ENCODE measurements around the gene MVK. TPM values are rescaled to one million over a fixed set of nuclear protein-coding genes. Genes with fewer than 3 reads are reported as not detected.

The MVK gene
- total RNA-seq, 1 experiment from 2014 or later, result 19.2 TPM

DNA sequence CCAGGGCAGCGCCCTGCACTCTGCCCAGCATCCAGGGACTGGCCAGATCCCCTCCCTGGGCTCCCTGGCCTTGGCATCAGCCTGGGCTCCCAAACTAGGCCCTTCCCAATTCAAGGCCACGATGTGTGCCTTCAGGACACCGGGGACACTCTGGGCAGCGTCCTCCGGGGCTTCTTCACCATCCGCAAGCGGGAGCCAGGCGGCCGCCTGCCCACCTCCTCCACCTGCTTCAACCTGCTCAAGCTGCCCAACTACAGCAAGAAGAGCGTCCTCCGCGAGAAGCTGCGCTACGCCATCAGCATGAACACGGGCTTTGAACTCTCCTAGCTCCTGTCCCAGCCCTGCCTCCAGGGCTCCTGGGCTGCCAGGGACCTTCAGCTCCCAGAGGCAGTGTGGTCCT, 39.1 kb upstream of the MVK start:
- Histone ChIP-seq H3K9ac (ENCODE audit: extremely low read depth, insufficient read length, low read length) (no peak overlapping the region), H4K20me1 (ENCODE audit: control insufficient read depth, insufficient read depth, insufficient read length) (no peaks in the 10 kb centered on the region), H2BK12ac (ENCODE audit: insufficient read length, low read depth, low read length) (no peak overlapping the region), H4K8ac (replicated peaks; ENCODE audit: insufficient read length, low read depth, low read length) (no peak overlapping the region), H3K4me1 (ENCODE audit: insufficient read depth, low read length) (0 out of 2 replicates have a peak, but pooled peaks cover 4% of the 10 kb centered on the region), H3K79me1 (ENCODE audit: insufficient read depth, low read depth, low read length, poor library complexity, severe bottlenecking) (no peaks in the 10 kb centered on the region), H2AFZ (ENCODE audit: low read length) (no peak overlapping the region), H3K23ac (ENCODE audit: insufficient read length, low read depth, low read length) (no peak overlapping the region), H3T11ph (ENCODE audit: low read length) (no peak overlapping the region), H3K4ac (ENCODE audit: low read depth, low read length) (no peak overlapping the region), H3K27me3 (ENCODE audit: insufficient read depth, low read length) (no peaks in the 10 kb centered on the region), H2BK5ac (ENCODE audit: insufficient read length, low read length) (no peak overlapping the region), H4K91ac (ENCODE audit: insufficient read length, low read depth, low read length) (no peak overlapping the region), H3K79me2 (ENCODE audit: insufficient read depth, low read length) (no peaks in the 10 kb centered on the region), H3K14ac (ENCODE audit: insufficient read depth, low read length) (no peak overlapping the region; the same call in 1 of the 2 replicates), H4K5ac (ENCODE audit: insufficient read length, low read depth, low read length) (no peak overlapping the region), H3K56ac (ENCODE audit: insufficient read length, low read depth, low read length) (no peak overlapping the region), H3K27ac (ENCODE audit: insufficient read length, low read depth, low read length) (no peak overlapping the region), H3K18ac (ENCODE audit: insufficient read length, low read depth, low read length) (no peak overlapping the region), H2BK120ac (ENCODE audit: low read depth, low read length, poor library complexity, severe bottlenecking) (no peak overlapping the region), H2AK5ac (ENCODE audit: insufficient read length, low read length) (no peak overlapping the region), H3K23me2 (ENCODE audit: insufficient read length, low read depth, low read length, poor library complexity, severe bottlenecking) (no peaks in the 10 kb centered on the region), H3K4me2 (ENCODE audit: insufficient read depth, insufficient read length, low read length) (no peak overlapping the region), H3K9me3 (ENCODE audit: control insufficient read depth, low read depth, low read length) (no peaks in the 10 kb centered on the region), H2BK15ac (ENCODE audit: low read depth, low read length) (no peak overlapping the region), H2BK20ac (ENCODE audit: low read depth, low read length, poor library complexity, severe bottlenecking) (no peak overlapping the region)
- Mint-ChIP-seq H3K27ac (0 out of 7 replicates have a peak overlapping the region, but pooled peaks of 1 of the 3 experiments have one; percentile 81), H3K4me1 (peaks cover 12 to 13% of the 10 kb centered on the region in 2 experiments), H3K9me3 (no peaks in the 10 kb centered on the region), H3K36me3 (ENCODE audit: insufficient read depth in 1 of 3, low read depth in 3 of 3) (peaks cover 2 to 10% (median 9%) of the 10 kb centered on the region in 3 experiments; a peak in 4 of 7 replicates), H3K27me3 (ENCODE audit: low read depth) (no peaks in the 10 kb centered on the region), H3K4me3 (no peak overlapping the region)
- no CpG with 5 or more reads among the region's 15 CpGs for WGBS (ENCODE audit: extremely low coverage, insufficient read length, low lambda C conversion rate)
- DNase-seq, result no peak
- TF ChIP-seq, protein P1, sequence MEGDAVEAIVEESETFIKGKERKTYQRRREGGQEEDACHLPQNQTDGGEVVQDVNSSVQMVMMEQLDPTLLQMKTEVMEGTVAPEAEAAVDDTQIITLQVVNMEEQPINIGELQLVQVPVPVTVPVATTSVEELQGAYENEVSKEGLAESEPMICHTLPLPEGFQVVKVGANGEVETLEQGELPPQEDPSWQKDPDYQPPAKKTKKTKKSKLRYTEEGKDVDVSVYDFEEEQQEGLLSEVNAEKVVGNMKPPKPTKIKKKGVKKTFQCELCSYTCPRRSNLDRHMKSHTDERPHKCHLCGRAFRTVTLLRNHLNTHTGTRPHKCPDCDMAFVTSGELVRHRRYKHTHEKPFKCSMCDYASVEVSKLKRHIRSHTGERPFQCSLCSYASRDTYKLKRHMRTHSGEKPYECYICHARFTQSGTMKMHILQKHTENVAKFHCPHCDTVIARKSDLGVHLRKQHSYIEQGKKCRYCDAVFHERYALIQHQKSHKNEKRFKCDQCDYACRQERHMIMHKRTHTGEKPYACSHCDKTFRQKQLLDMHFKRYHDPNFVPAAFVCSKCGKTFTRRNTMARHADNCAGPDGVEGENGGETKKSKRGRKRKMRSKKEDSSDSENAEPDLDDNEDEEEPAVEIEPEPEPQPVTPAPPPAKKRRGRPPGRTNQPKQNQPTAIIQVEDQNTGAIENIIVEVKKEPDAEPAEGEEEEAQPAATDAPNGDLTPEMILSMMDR (conservative IDR thresholded peaks at IDR 0.05), result no peak

Data from H9 (cell line).